Mesendoderm (in vitro differentiated cells): ENCODE data around the gene LIPA.
"Not testable (repeated sequence)": the region's sequence is repeated elsewhere in the genome, so short reads cannot be mapped to it uniquely, and the experiment has no call there.

ENCODE experiments used
- DNase-seq: peaks from one replicate; pipeline ENCODE4 v3.0.0; 2013
- H2AK5ac ChIP-seq: 2 replicates; pipeline ENCODE4 v1.6.1; 2013; ENCODE audit warnings: low read length, inconsistent platforms
- H2BK120ac ChIP-seq: 2 replicates; pipeline ENCODE4 v1.6.1; 2013; ENCODE audit warnings: low read depth, mild to moderate bottlenecking, low read length, moderate library complexity, mixed read lengths
- H2BK15ac ChIP-seq: replicated peaks from 2 replicates; pipeline ENCODE4 v1.6.1; 2013; ENCODE audit warnings: low read depth, mild to moderate bottlenecking, moderate library complexity
- H2BK5ac ChIP-seq: 2 replicates; pipeline ENCODE4 v1.6.1; 2013; ENCODE audit warnings: low read length, inconsistent platforms
- H3K18ac ChIP-seq: 2 replicates; pipeline ENCODE4 v1.6.1; 2013; ENCODE audit warnings: mild to moderate bottlenecking, low read length, mixed read lengths
- H3K23ac ChIP-seq: one replicate; pipeline ENCODE4 v1.6.1; 2013; ENCODE audit warnings: low read length
- H3K27ac ChIP-seq: 2 replicates; pipeline ENCODE4 v1.5.1; 2013; ENCODE audit warnings: low read depth, mild to moderate bottlenecking, inconsistent platforms, low read length, moderate library complexity
- H3K27me3 ChIP-seq: 2 replicates; pipeline ENCODE4 v1.6.1; 2013; ENCODE audit warnings: low read length, control low read depth, mild to moderate bottlenecking, inconsistent platforms; ENCODE audit not compliant: insufficient read depth, poor library complexity
- H3K36me3 ChIP-seq: 2 replicates; pipeline ENCODE4 v1.6.1; 2013; ENCODE audit warnings: low read length, inconsistent platforms; ENCODE audit not compliant: control insufficient read depth, insufficient read depth
- H3K4ac ChIP-seq: one replicate; pipeline ENCODE4 v1.6.1; 2013; ENCODE audit warnings: low read depth, mild to moderate bottlenecking, low read length, moderate library complexity
- H3K4me1 ChIP-seq: 2 replicates; pipeline ENCODE4 v1.6.1; 2013; ENCODE audit warnings: low read depth, low read length, inconsistent platforms; ENCODE audit not compliant: control insufficient read depth
- H3K4me2 ChIP-seq: 2 replicates; pipeline ENCODE4 v1.6.1; 2013; ENCODE audit warnings: low read length
- H3K4me3 ChIP-seq: 2 replicates; pipeline ENCODE4 v1.5.1; 2013; ENCODE audit warnings: mild to moderate bottlenecking, low read length
- H3K56ac ChIP-seq: one replicate; pipeline ENCODE4 v1.6.1; 2013; ENCODE audit warnings: low read length
- H3K79me1 ChIP-seq: 2 replicates; pipeline ENCODE4 v1.6.1; 2013; ENCODE audit warnings: low read length, inconsistent platforms
- H3K79me2 ChIP-seq: 2 replicates; pipeline ENCODE4 v1.6.1; 2013; ENCODE audit warnings: mild to moderate bottlenecking, low read length; ENCODE audit not compliant: control insufficient read depth, insufficient read depth
- H3K9ac ChIP-seq: 2 replicates; pipeline ENCODE4 v1.6.1; 2013; ENCODE audit warnings: low read length, inconsistent platforms
- H4K5ac ChIP-seq: one replicate; pipeline ENCODE4 v1.6.1; 2013; ENCODE audit warnings: low read length
- H4K8ac ChIP-seq: one replicate; pipeline ENCODE4 v1.6.1; 2013; ENCODE audit warnings: low read depth, mild to moderate bottlenecking, control low read depth, low read length, moderate library complexity
- WGBS: extraction: QIAGEN DNeasy Blood & Tissue Kit; methylation state at CpG from one replicate; pipeline ENCODE4 v1.1.7; 2013; ENCODE audit warnings: low lambda C conversion rate, missing lambda C conversion rate; ENCODE audit not compliant: insufficient coverage; ENCODE audit errors: extremely low coverage; 5-methylcytosine and 5-hydroxymethylcytosine counted together

The LIPA gene

DNA sequence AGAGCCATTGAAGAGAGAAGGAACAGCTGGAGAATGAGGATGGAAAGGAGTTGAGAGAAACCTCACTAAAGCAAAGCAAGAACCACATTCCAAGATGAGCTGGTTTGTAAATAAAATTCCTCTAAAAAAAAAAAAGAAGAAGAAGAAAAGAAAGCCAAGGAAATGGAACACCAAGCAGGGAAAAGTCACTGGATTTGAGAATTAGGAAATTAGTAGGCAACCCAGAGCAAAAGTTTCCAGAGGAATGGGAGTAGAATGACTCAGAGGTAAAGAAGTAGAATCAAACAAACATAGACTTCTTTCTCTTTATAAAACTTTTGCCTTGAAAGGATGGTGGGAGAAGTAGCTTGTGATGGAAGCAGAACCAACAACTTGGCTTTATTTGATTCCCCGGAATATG lies 48.3 kb downstream of the LIPA start:
- H3K23ac ChIP-seq = no peak overlapping the region
- H4K8ac ChIP-seq = no peak overlapping the region
- H3K9ac ChIP-seq = no peak overlapping the region
- H3K18ac ChIP-seq = no peak overlapping the region
- no peaks in the 10 kb centered on the region for H3K36me3 ChIP-seq
- no peak overlapping the region for H3K56ac ChIP-seq
- peaks cover 20% of the 10 kb centered on the region for H3K27me3 ChIP-seq
- peaks cover 2% of the 10 kb centered on the region for H3K4me1 ChIP-seq
- H3K27ac ChIP-seq = no peak overlapping the region
- no peak overlapping the region for H4K5ac ChIP-seq
- no peak overlapping the region for H2AK5ac ChIP-seq
- no peak overlapping the region for H3K4ac ChIP-seq
- H3K79me2 ChIP-seq = no peaks in the 10 kb centered on the region
- no peak overlapping the region for H2BK15ac ChIP-seq
- H2BK5ac ChIP-seq = no peak overlapping the region
- no peak for DNase-seq
- no peaks in the 10 kb centered on the region for H3K79me1 ChIP-seq
- WGBS = no CpG with 5 or more reads among the region's 1 CpG
- H3K4me2 ChIP-seq = no peak overlapping the region
- H3K4me3 ChIP-seq = no peak overlapping the region
- no peak overlapping the region for H2BK120ac ChIP-seq

- no peak overlapping the region for H4K8ac ChIP-seq
- H3K18ac ChIP-seq = no peak overlapping the region
- no peak overlapping the region for H3K9ac ChIP-seq
- peaks cover 10% of the 10 kb centered on the region for H3K27me3 ChIP-seq
- WGBS = 100% methylated on average over 1 of the region's 2 CpGs
- no peak overlapping the region for H3K4ac ChIP-seq
- H3K23ac ChIP-seq = no peak overlapping the region
- H2BK5ac ChIP-seq = no peak overlapping the region
- H3K4me3 ChIP-seq = no peak overlapping the region
- H3K27ac ChIP-seq = no peak overlapping the region
- H3K36me3 ChIP-seq = no peaks in the 10 kb centered on the region
- H2BK15ac ChIP-seq = no peak overlapping the region
- H3K4me2 ChIP-seq = no peak overlapping the region
- no peaks in the 10 kb centered on the region for H3K79me2 ChIP-seq
- no peak overlapping the region for H2AK5ac ChIP-seq
- H3K56ac ChIP-seq = no peak overlapping the region
- H3K4me1 ChIP-seq = no peaks in the 10 kb centered on the region
- H4K5ac ChIP-seq = no peak overlapping the region
- no peaks in the 10 kb centered on the region for H3K79me1 ChIP-seq
- H2BK120ac ChIP-seq = no peak overlapping the region
- no peak for DNase-seq
Observed at GRCh38 chr10:89202033-89202425, 49.5 kb downstream of the LIPA start.

- Histone ChIP-seq H3K4me3 (no peak overlapping the region), H2BK5ac (no peak overlapping the region), H4K5ac (no peak overlapping the region), H3K4ac (no peak overlapping the region), H3K27me3 (peaks cover 6% of the 10 kb centered on the region), H2BK120ac (no peak overlapping the region), H2BK15ac (no peak overlapping the region), H3K79me2 (no peaks in the 10 kb centered on the region), H3K23ac (no peak overlapping the region), H4K8ac (no peak overlapping the region), H3K36me3 (no peaks in the 10 kb centered on the region), H3K79me1 (no peaks in the 10 kb centered on the region), H3K9ac (no peak overlapping the region), H3K4me2 (no peak overlapping the region), H3K4me1 (no peaks in the 10 kb centered on the region), H3K18ac (no peak overlapping the region), H3K27ac (no peak overlapping the region), H3K56ac (no peak overlapping the region), H2AK5ac (no peak overlapping the region)
- 100% methylated on average over 1 of the region's 7 CpGs for WGBS
- no peak for DNase-seq
Observed at GRCh38 chr10:89201345-89202032, 50.1 kb downstream of the LIPA start.

DNA sequence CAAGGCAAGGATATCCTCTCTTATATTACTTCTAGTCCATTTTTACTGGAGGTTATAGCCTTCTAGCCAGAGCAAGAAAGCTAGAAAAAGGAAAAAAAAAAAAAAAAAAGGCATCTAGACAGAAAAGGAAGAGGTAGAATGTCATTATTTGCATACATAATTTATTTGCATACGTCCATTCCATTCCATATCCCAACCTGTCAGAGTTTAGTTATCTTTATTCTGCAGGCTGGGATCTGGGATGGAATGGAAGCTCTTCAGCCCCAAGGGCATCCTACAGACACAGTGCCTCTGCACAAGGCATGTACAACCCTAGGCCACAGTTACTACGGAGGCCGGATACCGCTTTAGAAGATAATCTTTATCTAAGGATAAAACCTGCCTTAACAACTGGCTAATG lies 54.1 kb downstream of the LIPA start:
- Histone ChIP-seq H3K23ac (no peak overlapping the region), H3K9ac (no peak overlapping the region), H3K4me2 (no peak overlapping the region), H3K79me1 (no peaks in the 10 kb centered on the region), H3K27ac (no peak overlapping the region), H3K4me1 (no peaks in the 10 kb centered on the region), H2AK5ac (no peak overlapping the region), H2BK120ac (no peak overlapping the region), H3K79me2 (no peaks in the 10 kb centered on the region), H3K4ac (no peak overlapping the region), H4K5ac (no peak overlapping the region), H4K8ac (no peak overlapping the region), H2BK15ac (no peak overlapping the region), H3K27me3 (no peaks in the 10 kb centered on the region), H2BK5ac (no peak overlapping the region), H3K56ac (no peak overlapping the region), H3K36me3 (no peaks in the 10 kb centered on the region), H3K18ac (no peak overlapping the region), H3K4me3 (no peak overlapping the region)
- WGBS = no CpG with 5 or more reads among the region's 4 CpGs
- no peak for DNase-seq

GRCh38 chr10:89191301-89191700 lies 60.3 kb downstream of the LIPA start:
- not testable (repeated sequence) for H3K4me3 ChIP-seq, DNase-seq

DNA sequence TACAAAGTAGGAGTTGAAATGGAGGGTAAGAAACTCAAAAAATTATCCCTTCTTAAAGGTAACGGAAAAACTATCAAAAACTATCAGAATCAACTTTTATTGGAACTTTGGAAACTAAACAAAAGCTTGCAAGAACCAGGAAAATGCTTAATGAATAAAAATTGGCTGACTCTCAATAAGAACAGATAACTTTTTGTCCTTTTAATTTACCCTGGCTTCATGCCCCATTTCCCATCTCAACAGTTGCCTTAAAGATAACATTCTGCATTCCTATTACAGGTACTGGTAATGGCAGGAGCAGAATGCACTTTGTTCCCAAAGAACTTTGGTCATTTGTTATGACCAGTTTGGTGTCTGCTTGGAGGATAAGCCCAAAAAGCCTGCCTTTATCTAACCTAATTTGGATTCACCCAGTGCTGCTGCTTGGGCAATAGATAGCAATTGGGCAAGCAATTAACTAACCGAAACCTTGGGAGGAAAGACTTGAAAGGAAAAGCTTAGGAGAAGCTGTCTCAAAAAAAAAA lies 62.3 kb downstream of the LIPA start:
- no peak overlapping the region for H2BK5ac ChIP-seq
- H3K4me3 ChIP-seq = no peak overlapping the region
- WGBS = no CpG with 5 or more reads among the region's 2 CpGs
- no peak overlapping the region for H2BK120ac ChIP-seq
- H3K9ac ChIP-seq = no peak overlapping the region
- no peaks in the 10 kb centered on the region for H3K4me1 ChIP-seq
- H4K5ac ChIP-seq = no peak overlapping the region
- no peaks in the 10 kb centered on the region for H3K36me3 ChIP-seq
- no peak overlapping the region for H2BK15ac ChIP-seq
- no peaks in the 10 kb centered on the region for H3K79me2 ChIP-seq
- DNase-seq = no peak
- H4K8ac ChIP-seq = no peak overlapping the region
- H3K56ac ChIP-seq = no peak overlapping the region
- H2AK5ac ChIP-seq = no peak overlapping the region
- no peaks in the 10 kb centered on the region for H3K79me1 ChIP-seq
- H3K23ac ChIP-seq = no peak overlapping the region
- no peak overlapping the region for H3K27ac ChIP-seq
- H3K4me2 ChIP-seq = no peak overlapping the region
- no peak overlapping the region for H3K4ac ChIP-seq
- no peaks in the 10 kb centered on the region for H3K27me3 ChIP-seq
- H3K18ac ChIP-seq = no peak overlapping the region

More at GRCh38 chr10:89191301-89191700, 60.3 kb downstream of the LIPA start:
- H4K5ac ChIP-seq, H3K56ac ChIP-seq, H3K4ac ChIP-seq, H3K79me2 ChIP-seq, H2BK5ac ChIP-seq, H3K36me3 ChIP-seq, H3K27me3 ChIP-seq, H2BK15ac ChIP-seq, H3K79me1 ChIP-seq, H2AK5ac ChIP-seq, H3K23ac ChIP-seq, H3K27ac ChIP-seq, H2BK120ac ChIP-seq, H3K4me1 ChIP-seq, H3K18ac ChIP-seq, H3K9ac ChIP-seq, H3K4me2 ChIP-seq, H4K8ac ChIP-seq: not testable (repeated sequence)
- no CpG with 5 or more reads among the region's 3 CpGs for WGBS
